ENCODE results near the gene DRD5. TPM values are rescaled to one million over a fixed set of nuclear protein-coding genes. Genes with fewer than 3 reads are reported as not detected.
A peak's percentile ranks its signal among the peaks of the same experiment; 100 is the strongest.

The DRD5 gene
- total RNA-seq, 1 donor from 2014 or later, result not detected

GRCh38 chr4:9745782-9746181 is 35.7 kb upstream of the DRD5 start:
- H3K27ac Mint-ChIP-seq (ENCODE audit: unreplicated experiment), result no peak overlapping the region
- H3K27me3 Mint-ChIP-seq (ENCODE audit: low read depth, unreplicated experiment), result peaks cover 14% of the 10 kb centered on the region
- Histone ChIP-seq H3K4me3 (ENCODE audit: insufficient read depth, low read depth, low read length) (no peak overlapping the region), H3K9ac (ENCODE audit: low read length) (no peak overlapping the region), H3K4me2 (ENCODE audit: low read length) (no peak overlapping the region), H3K27ac (ENCODE audit: low read depth, low read length) (no peak overlapping the region), H3K4me1 (ENCODE audit: insufficient read depth, low read length) (no peaks in the 10 kb centered on the region), H2AFZ (ENCODE audit: low read depth, low read length) (no peak overlapping the region), H3K36me3 (ENCODE audit: insufficient read depth, low read length) (no peaks in the 10 kb centered on the region), H4K20me1 (ENCODE audit: insufficient read depth, low read length) (no peaks in the 10 kb centered on the region), H3K9me3 (ENCODE audit: insufficient read depth, low read depth, low read length) (peaks cover 6% of the 10 kb centered on the region), H3K27me3 (ENCODE audit: insufficient read depth, low read length) (no peaks in the 10 kb centered on the region), H3K79me2 (ENCODE audit: insufficient read depth, low read length) (no peaks in the 10 kb centered on the region)
- peaks cover 3% of the 10 kb centered on the region for H3K9me3 Mint-ChIP-seq (ENCODE audit: unreplicated experiment)
- H3K36me3 Mint-ChIP-seq (ENCODE audit: low read depth, unreplicated experiment), result no peaks in the 10 kb centered on the region
- H3K4me3 Mint-ChIP-seq (ENCODE audit: unreplicated experiment), result no peak overlapping the region
- FAIRE-seq (no peak), DNase-seq (ENCODE audit: low read depth) (no peak)
- no peak for TF ChIP-seq CTCF (IDR thresholded peaks at IDR 0.05; ENCODE audit: insufficient read depth, low read depth, low read length)
- no peak for TF ChIP-seq EZH2 (IDR thresholded peaks at IDR 0.05; ENCODE audit: insufficient read depth, low read length)
- no peaks in the 10 kb centered on the region for H3K4me1 Mint-ChIP-seq (ENCODE audit: low read depth, unreplicated experiment)

GRCh38 chr4:9758641-9759317 is 22.7 kb upstream of the DRD5 start:
- no peaks in the 10 kb centered on the region for H3K9me3 ChIP-seq (ENCODE audit: insufficient read depth, low read depth, low read length)
- no peaks in the 10 kb centered on the region for H3K27me3 ChIP-seq (ENCODE audit: insufficient read depth, low read length)
- DNase-seq (ENCODE audit: low read depth) (no peak), FAIRE-seq (no peak)
- no peak overlapping the region for H3K4me3 ChIP-seq (ENCODE audit: insufficient read depth, low read depth, low read length)
- no peak overlapping the region for H3K4me2 ChIP-seq (ENCODE audit: low read length)
- no peaks in the 10 kb centered on the region for H3K4me1 ChIP-seq (ENCODE audit: insufficient read depth, low read length)
- Mint-ChIP-seq H3K4me3 (ENCODE audit: unreplicated experiment) (no peak overlapping the region), H3K27ac (ENCODE audit: unreplicated experiment) (no peak overlapping the region), H3K36me3 (ENCODE audit: low read depth, unreplicated experiment) (no peaks in the 10 kb centered on the region), H3K27me3 (ENCODE audit: low read depth, unreplicated experiment) (peaks cover 20% of the 10 kb centered on the region), H3K4me1 (ENCODE audit: low read depth, unreplicated experiment) (peaks cover 4% of the 10 kb centered on the region), H3K9me3 (ENCODE audit: unreplicated experiment) (no peaks in the 10 kb centered on the region)
- no peak overlapping the region for H2AFZ ChIP-seq (ENCODE audit: low read depth, low read length)
- no peak overlapping the region for H3K27ac ChIP-seq (ENCODE audit: low read depth, low read length)
- TF ChIP-seq CTCF (IDR thresholded peaks at IDR 0.05; ENCODE audit: insufficient read depth, low read depth, low read length) (no peak), EZH2 (IDR thresholded peaks at IDR 0.05; ENCODE audit: insufficient read depth, low read length) (no peak)
- no peak overlapping the region for H3K9ac ChIP-seq (ENCODE audit: low read length)
- H4K20me1 ChIP-seq (ENCODE audit: insufficient read depth, low read length), result no peaks in the 10 kb centered on the region
- H3K36me3 ChIP-seq (ENCODE audit: insufficient read depth, low read length), result no peaks in the 10 kb centered on the region
- no peaks in the 10 kb centered on the region for H3K79me2 ChIP-seq (ENCODE audit: insufficient read depth, low read length)

- H3K27ac Mint-ChIP-seq (ENCODE audit: unreplicated experiment), result no peak overlapping the region
- peak; percentile 12 for DNase-seq (ENCODE audit: low read depth)
- Histone ChIP-seq H3K27ac (ENCODE audit: low read depth, low read length) (no peak overlapping the region), H3K79me2 (ENCODE audit: insufficient read depth, low read length) (no peaks in the 10 kb centered on the region), H3K9ac (ENCODE audit: low read length) (no peak overlapping the region), H3K4me1 (ENCODE audit: insufficient read depth, low read length) (no peaks in the 10 kb centered on the region), H4K20me1 (ENCODE audit: insufficient read depth, low read length) (no peaks in the 10 kb centered on the region), H3K9me3 (ENCODE audit: insufficient read depth, low read depth, low read length) (no peaks in the 10 kb centered on the region), H3K36me3 (ENCODE audit: insufficient read depth, low read length) (no peaks in the 10 kb centered on the region), H3K4me2 (ENCODE audit: low read length) (no peak overlapping the region), H3K27me3 (ENCODE audit: insufficient read depth, low read length) (no peaks in the 10 kb centered on the region), H2AFZ (ENCODE audit: low read depth, low read length) (no peak overlapping the region), H3K4me3 (ENCODE audit: insufficient read depth, low read depth, low read length) (no peak overlapping the region)
- peak; percentile 41 for TF ChIP-seq CTCF (IDR thresholded peaks at IDR 0.05; ENCODE audit: insufficient read depth, low read depth, low read length)
- no peak for TF ChIP-seq EZH2 (IDR thresholded peaks at IDR 0.05; ENCODE audit: insufficient read depth, low read length)
- peaks cover 4% of the 10 kb centered on the region for H3K4me1 Mint-ChIP-seq (ENCODE audit: low read depth, unreplicated experiment)
- peaks cover 26% of the 10 kb centered on the region for H3K27me3 Mint-ChIP-seq (ENCODE audit: low read depth, unreplicated experiment)
- H3K36me3 Mint-ChIP-seq (ENCODE audit: low read depth, unreplicated experiment), result no peaks in the 10 kb centered on the region
- FAIRE-seq, result no peak
- no peaks in the 10 kb centered on the region for H3K9me3 Mint-ChIP-seq (ENCODE audit: unreplicated experiment)
- no peak overlapping the region for H3K4me3 Mint-ChIP-seq (ENCODE audit: unreplicated experiment)
Observed at GRCh38 chr4:9762823-9763475, 18.5 kb upstream of the DRD5 start.
